ENCODE data around the gene PRKCI. TPM values are rescaled to one million over a fixed set of nuclear protein-coding genes. Genes with fewer than 3 reads are reported as not detected.

Gene PRKCI
- total and polyA plus RNA-seq, 9 of the 15 experiments (the other 6 are each of a cell fraction or from before 2014, with no cell fraction given): 10.5 to 43.2 (median 31.4) TPM

GRCh38 chr3:170350515-170351413, 128.5 kb downstream of the PRKCI start:
- POLR2A ChIA-PET: interaction anchor here (1.5 kb wide), 1 partner anchor 16 kb away, joined by 5 read pairs; no protein-coding TSS in a partner anchor
- no TSS peak for BruUV-seq (replicated peaks)
- TF ChIP-seq CEBPB (tag; IDR thresholded peaks at IDR 0.05) (peak; percentile 40; the same call in 1 of the 2 replicates), RBM39 (optimal IDR thresholded peaks at IDR 0.05; ENCODE audit: low read depth, low read length) (no peak)
- TF ChIP-seq, protein P1, sequence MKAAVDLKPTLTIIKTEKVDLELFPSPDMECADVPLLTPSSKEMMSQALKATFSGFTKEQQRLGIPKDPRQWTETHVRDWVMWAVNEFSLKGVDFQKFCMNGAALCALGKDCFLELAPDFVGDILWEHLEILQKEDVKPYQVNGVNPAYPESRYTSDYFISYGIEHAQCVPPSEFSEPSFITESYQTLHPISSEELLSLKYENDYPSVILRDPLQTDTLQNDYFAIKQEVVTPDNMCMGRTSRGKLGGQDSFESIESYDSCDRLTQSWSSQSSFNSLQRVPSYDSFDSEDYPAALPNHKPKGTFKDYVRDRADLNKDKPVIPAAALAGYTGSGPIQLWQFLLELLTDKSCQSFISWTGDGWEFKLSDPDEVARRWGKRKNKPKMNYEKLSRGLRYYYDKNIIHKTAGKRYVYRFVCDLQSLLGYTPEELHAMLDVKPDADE (conservative IDR thresholded peaks at IDR 0.05; ENCODE audit: control insufficient read depth, low read depth, low read length): no peak
- in situ Hi-C loops (cut with MboI): no loop called here
- FAIRE-seq (no peak), ATAC-seq (peak; percentile 25), DNase-seq (ENCODE audit: extremely low read depth in 1 of 4, low spot score in 3 of 4) (no peak)
- CTCF ChIA-PET (ENCODE audit: low intra/inter-chr PET ratio): no interaction called here
- H3K79me2 ChIP-seq (ENCODE audit: control insufficient read depth, insufficient read depth, low read length): no peaks in the 10 kb centered on the region
- H3K9ac ChIP-seq (ENCODE audit: insufficient read depth in 1 of 2, low read depth in 2 of 2, low read length in 2 of 2): no peak overlapping the region
- H4K20me1 ChIP-seq (replicated peaks; ENCODE audit: control insufficient read depth, insufficient read depth, low read length): no peaks in the 10 kb centered on the region
- H3K4me1 ChIP-seq (replicated peaks in 1 of 2; ENCODE audit: control insufficient read depth in 2 of 2, insufficient read depth in 2 of 2, low read length in 2 of 2): peaks cover 0 to 19% of the 10 kb centered on the region in 2 experiments; a peak in 4 of 5 replicates
- H3K27me3 ChIP-seq (ENCODE audit: control insufficient read depth in 2 of 2, insufficient read depth in 2 of 2, low read length in 2 of 2): no peaks in the 10 kb centered on the region
- intact Hi-C loops (cut with micrococcal nuclease): loop anchor here (10.0 kb wide), 1 partner anchor 166 kb away; the partner anchor contains the start of gene PHC3
- no peak overlapping the region for H3K4me3 ChIP-seq
- WGBS (ENCODE audit: insufficient coverage, low coverage, missing lambda C conversion rate): 50% methylated on average over 8 of the region's 8 CpGs
- no peaks in the 10 kb centered on the region for H3K36me3 ChIP-seq (ENCODE audit: control insufficient read depth, insufficient read depth, low read length)
- H2AFZ ChIP-seq (ENCODE audit: low read depth, low read length): peak overlapping the region; percentile 34
- no peak overlapping the region for H3K27ac ChIP-seq (ENCODE audit: extremely low read depth, low read depth, low read length)
- H3K9me1 ChIP-seq (ENCODE audit: control insufficient read depth, insufficient read depth, low read length): no peaks in the 10 kb centered on the region
- H3K9me3 ChIP-seq (replicated peaks; ENCODE audit: control insufficient read depth, insufficient read depth, low read depth, low read length): no peaks in the 10 kb centered on the region
- H3K4me2 ChIP-seq (ENCODE audit: insufficient read depth, low read length): no peak overlapping the region

Measured in K562 (cell line).